Measurements from ENCODE around the gene LY6G6F. TPM values are rescaled to one million over a fixed set of nuclear protein-coding genes. Genes with fewer than 3 reads are reported as not detected.

LY6G6F gene
- total RNA-seq, 2 donors from 2014 or later, result not detected

DNA sequence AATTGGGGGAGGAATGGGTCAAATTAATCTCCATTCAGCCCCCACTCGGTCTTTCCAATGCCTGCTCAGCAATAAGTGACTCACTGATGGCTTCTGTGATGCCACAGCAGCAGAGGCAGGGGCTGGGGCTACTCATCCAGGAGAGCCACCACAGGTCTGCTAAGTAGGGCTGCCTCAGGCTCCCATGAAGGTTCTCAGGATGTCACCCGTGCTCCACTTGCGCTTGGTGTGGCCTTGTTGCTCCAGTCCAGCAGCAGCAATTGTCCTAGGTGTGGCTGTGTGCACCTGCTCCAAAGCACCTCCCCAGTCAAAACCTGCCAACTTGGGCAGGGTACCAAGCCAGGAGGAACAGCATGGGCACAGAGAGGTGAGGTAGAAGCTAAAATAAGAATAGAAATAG lies 15.5 kb downstream of the LY6G6F start:
- DNase-seq (ENCODE audit: low spot score) (no peak), ATAC-seq (ENCODE audit: insufficient number of reproducible peaks, low FRiP score, low read depth) (no peak)
- peaks cover 17% of the 10 kb centered on the region for H3K36me3 ChIP-seq
- TF ChIP-seq, protein P1, sequence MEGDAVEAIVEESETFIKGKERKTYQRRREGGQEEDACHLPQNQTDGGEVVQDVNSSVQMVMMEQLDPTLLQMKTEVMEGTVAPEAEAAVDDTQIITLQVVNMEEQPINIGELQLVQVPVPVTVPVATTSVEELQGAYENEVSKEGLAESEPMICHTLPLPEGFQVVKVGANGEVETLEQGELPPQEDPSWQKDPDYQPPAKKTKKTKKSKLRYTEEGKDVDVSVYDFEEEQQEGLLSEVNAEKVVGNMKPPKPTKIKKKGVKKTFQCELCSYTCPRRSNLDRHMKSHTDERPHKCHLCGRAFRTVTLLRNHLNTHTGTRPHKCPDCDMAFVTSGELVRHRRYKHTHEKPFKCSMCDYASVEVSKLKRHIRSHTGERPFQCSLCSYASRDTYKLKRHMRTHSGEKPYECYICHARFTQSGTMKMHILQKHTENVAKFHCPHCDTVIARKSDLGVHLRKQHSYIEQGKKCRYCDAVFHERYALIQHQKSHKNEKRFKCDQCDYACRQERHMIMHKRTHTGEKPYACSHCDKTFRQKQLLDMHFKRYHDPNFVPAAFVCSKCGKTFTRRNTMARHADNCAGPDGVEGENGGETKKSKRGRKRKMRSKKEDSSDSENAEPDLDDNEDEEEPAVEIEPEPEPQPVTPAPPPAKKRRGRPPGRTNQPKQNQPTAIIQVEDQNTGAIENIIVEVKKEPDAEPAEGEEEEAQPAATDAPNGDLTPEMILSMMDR (IDR thresholded peaks at IDR 0.05), result no peak
- no peaks in the 10 kb centered on the region for H3K9me3 ChIP-seq
- H3K4me1 ChIP-seq (ENCODE audit: control insufficient read depth in 1 of 2, low read depth in 2 of 2), result peaks cover 0 to 3% of the 10 kb centered on the region in 2 donors
- H3K27ac ChIP-seq, result no peak overlapping the region
- no peak overlapping the region for H3K4me3 ChIP-seq
- no peaks in the 10 kb centered on the region for H3K27me3 ChIP-seq (replicated peaks; ENCODE audit: insufficient read depth)

DNA sequence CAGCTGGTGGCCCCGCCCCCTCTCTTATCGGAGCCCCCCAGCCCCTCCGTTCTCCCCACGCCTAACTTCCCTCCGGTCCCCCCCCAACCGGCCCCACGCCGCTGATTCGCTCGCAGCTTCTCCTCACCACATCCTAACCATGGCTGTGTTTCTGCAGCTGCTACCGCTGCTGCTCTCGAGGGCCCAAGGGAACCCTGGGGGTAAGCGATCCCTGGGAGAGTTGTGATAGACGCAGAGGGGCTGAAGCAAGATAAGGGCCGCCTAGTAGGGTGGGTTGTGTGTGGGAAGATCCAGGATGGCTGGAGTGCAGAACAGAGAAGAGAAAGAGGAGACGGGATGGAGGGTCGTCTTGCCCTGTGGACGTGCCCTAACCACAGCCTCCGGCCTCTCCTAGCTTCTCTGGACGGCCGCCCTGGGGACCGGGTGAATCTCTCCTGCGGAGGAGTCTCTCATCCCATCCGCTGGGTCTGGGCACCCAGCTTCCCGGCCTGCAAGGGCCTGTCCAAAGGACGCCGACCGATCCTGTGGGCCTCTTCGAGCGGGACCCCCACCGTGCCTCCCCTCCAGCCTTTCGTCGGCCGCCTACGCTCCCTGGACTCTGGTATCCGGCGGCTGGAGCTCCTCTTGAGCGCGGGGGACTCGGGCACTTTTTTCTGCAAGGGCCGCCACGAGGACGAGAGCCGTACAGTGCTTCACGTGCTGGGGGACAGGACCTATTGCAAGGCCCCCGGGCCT lies 16.7 kb downstream of the LY6G6F start, which contains the start of gene MPIG6B:
Gene MPIG6B, plus strand, starts transcription at position 129 of the 735 bp plus-strand sequence. Its CDS starts 11 bp downstream, at position 140.
- no peak for DNase-seq (ENCODE audit: low spot score)
- ATAC-seq (ENCODE audit: insufficient number of reproducible peaks, low FRiP score, low read depth), result no peak
- Histone ChIP-seq H3K27ac (no peak within 1 kb of the TSS), H3K27me3 (replicated peaks; ENCODE audit: insufficient read depth) (no peaks in the 10 kb centered on the region), H3K36me3 (peaks cover 26% of the 10 kb centered on the region), H3K4me1 (ENCODE audit: control insufficient read depth in 1 of 2, low read depth in 2 of 2) (peaks cover 8 to 15% of the 10 kb centered on the region in 2 donors), H3K4me3 (no peak within 1 kb of the TSS), H3K9me3 (no peaks in the 10 kb centered on the region)
- TF ChIP-seq, protein P1 (IDR thresholded peaks at IDR 0.05), result no peak

DNA sequence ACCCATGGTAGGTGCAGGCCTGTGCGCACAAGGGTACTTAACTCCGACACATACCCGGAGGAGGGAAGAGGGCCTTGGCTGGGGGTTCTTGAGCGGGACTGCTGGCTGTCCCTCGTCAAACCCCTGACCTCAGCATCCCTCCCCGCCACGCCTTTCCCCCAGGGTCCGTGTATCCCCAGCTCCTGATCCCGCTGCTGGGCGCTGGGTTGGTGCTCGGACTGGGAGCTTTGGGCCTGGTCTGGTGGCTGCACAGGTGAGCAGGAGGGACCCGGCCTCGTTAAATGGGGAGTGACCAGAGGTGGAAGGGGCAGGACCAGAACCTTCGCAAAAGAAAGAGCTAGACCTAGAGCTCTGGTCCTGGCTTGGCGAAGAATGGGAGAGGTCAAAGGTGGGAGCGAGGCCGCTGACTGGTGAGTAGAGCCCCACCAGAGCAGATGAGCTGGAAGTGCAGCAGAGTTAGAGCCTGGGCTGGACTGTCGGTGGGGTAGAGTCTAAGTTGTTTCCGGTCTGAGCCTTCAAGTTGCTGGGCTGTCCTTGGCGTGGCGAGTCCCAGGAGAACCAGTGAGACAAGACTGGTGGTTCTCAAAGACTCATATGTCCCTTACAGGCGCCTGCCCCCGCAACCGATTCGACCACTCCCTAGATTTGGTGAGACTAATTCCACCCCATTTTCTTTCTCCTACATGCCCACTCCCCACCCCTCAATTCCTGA lies 17.5 kb downstream of the LY6G6F start:
- ATAC-seq (ENCODE audit: insufficient number of reproducible peaks, low FRiP score, low read depth) (no peak), DNase-seq (ENCODE audit: low spot score) (no peak)
- TF ChIP-seq, protein P1 (IDR thresholded peaks at IDR 0.05), result no peak
- H3K9me3 ChIP-seq, result no peaks in the 10 kb centered on the region
- no peak overlapping the region for H3K4me3 ChIP-seq
- H3K36me3 ChIP-seq, result peaks cover 26% of the 10 kb centered on the region
- peaks cover 13 to 19% of the 10 kb centered on the region in 2 donors for H3K4me1 ChIP-seq (ENCODE audit: control insufficient read depth in 1 of 2, low read depth in 2 of 2)
- no peak overlapping the region for H3K27ac ChIP-seq
- no peaks in the 10 kb centered on the region for H3K27me3 ChIP-seq (replicated peaks; ENCODE audit: insufficient read depth)

- Histone ChIP-seq H3K4me1 (ENCODE audit: control insufficient read depth in 1 of 2, low read depth in 2 of 2) (peaks cover 16 to 24% of the 10 kb centered on the region in 2 donors), H3K27me3 (replicated peaks; ENCODE audit: insufficient read depth) (no peaks in the 10 kb centered on the region), H3K27ac (no peak overlapping the region), H3K4me3 (no peak overlapping the region), H3K9me3 (no peaks in the 10 kb centered on the region), H3K36me3 (peaks cover 28% of the 10 kb centered on the region)
- TF ChIP-seq, protein P1 (IDR thresholded peaks at IDR 0.05), result no peak
- ATAC-seq (ENCODE audit: insufficient number of reproducible peaks, low FRiP score, low read depth) (no peak), DNase-seq (ENCODE audit: low spot score) (no peak)
Observed at GRCh38 chr6:31725502-31726350, 19.1 kb downstream of the LY6G6F start.
